CD1c-positive myeloid dendritic cell (primary cell): Measurements from ENCODE around the gene GNB1.

Experiments
- DNase-seq: peaks from one replicate; pipeline ENCODE4 v3.0.0-alpha.2; 2016; ENCODE audit errors: extremely low spot score

Gene GNB1

GRCh38 chr1:1784933-1785332, 106.0 kb downstream of the GNB1 start:
- DNase-seq: no peak

- no peak for DNase-seq
These were observed 107.6 kb downstream of the GNB1 start for GRCh38 chr1:1783320-1783719.

GRCh38 chr1:1782399-1783221, 108.3 kb downstream of the GNB1 start:
- peak; percentile 82 for DNase-seq

- no peak for DNase-seq
These were observed 109.4 kb downstream of the GNB1 start for GRCh38 chr1:1781526-1781903.

GRCh38 chr1:1780598-1781525, 110.0 kb downstream of the GNB1 start:
- DNase-seq: no peak

GRCh38 chr1:1779691-1780597, 110.9 kb downstream of the GNB1 start:
- peak; percentile 95 for DNase-seq

GRCh38 chr1:1779320-1779675, 111.6 kb downstream of the GNB1 start:
- no peak for DNase-seq

GRCh38 chr1:1778663-1779319, 112.1 kb downstream of the GNB1 start:
- peak; percentile 97 for DNase-seq

GRCh38 chr1:1777950-1778662, 112.8 kb downstream of the GNB1 start, which contains the start of gene NADK:
TSS of gene NADK (minus strand) at chr1:1778470. CDS start at chr1:1765406, 13,064 bp downstream.
- peak; percentile 93 for DNase-seq

- DNase-seq: peak; percentile 17
These were observed 113.3 kb downstream of the GNB1 start for GRCh38 chr1:1777583-1777899.

GRCh38 chr1:1776672-1777582, 114.0 kb downstream of the GNB1 start:
- peak; percentile 6 for DNase-seq

GRCh38 chr1:1775327-1776226, 115.3 kb downstream of the GNB1 start:
- peak; percentile 55 for DNase-seq

GRCh38 chr1:1773874-1774273, 117.0 kb downstream of the GNB1 start:
- DNase-seq: no peak

- DNase-seq: no peak
These were observed 119.8 kb downstream of the GNB1 start for GRCh38 chr1:1771096-1771495.

GRCh38 chr1:1770102-1770501, 120.8 kb downstream of the GNB1 start:
- no peak for DNase-seq

- DNase-seq: no peak
These were observed 122.5 kb downstream of the GNB1 start for GRCh38 chr1:1768249-1768992.

GRCh38 chr1:1764876-1765470, 125.9 kb downstream of the GNB1 start:
- peak; percentile 36 for DNase-seq
